ENCODE results near the gene ANKS1B.
"Not testable (repeated sequence)": the region's sequence is repeated elsewhere in the genome, so short reads cannot be mapped to it uniquely, and the experiment has no call there.

ANKS1B gene

GRCh38 chr12:99859126-99859525 lies 125.6 kb downstream of the ANKS1B start:
- ATAC-seq, result no peak

- ATAC-seq, result no peak
These were observed 132.1 kb downstream of the ANKS1B start for GRCh38 chr12:99852666-99853065.

- ATAC-seq, result no peak
These were observed 136.8 kb downstream of the ANKS1B start for GRCh38 chr12:99847936-99848335.

- no peak for ATAC-seq
These were observed 150.0 kb downstream of the ANKS1B start for GRCh38 chr12:99834710-99835109.

GRCh38 chr12:99833397-99833796 lies 151.3 kb downstream of the ANKS1B start:
- no peak for ATAC-seq

- no peak for ATAC-seq
These were observed 159.7 kb downstream of the ANKS1B start for GRCh38 chr12:99824900-99825542.

- ATAC-seq, result no peak
These were observed 162.5 kb downstream of the ANKS1B start for GRCh38 chr12:99822273-99822672.

GRCh38 chr12:99810718-99811593 lies 173.8 kb downstream of the ANKS1B start:
- ATAC-seq, result no peak

- ATAC-seq, result no peak
These were observed 174.8 kb downstream of the ANKS1B start for GRCh38 chr12:99809909-99810308.

- no peak for ATAC-seq
These were observed 178.4 kb downstream of the ANKS1B start for GRCh38 chr12:99806304-99806703.

- ATAC-seq, result no peak
These were observed 180.0 kb downstream of the ANKS1B start for GRCh38 chr12:99804715-99805114.

GRCh38 chr12:99800605-99801004 lies 184.1 kb downstream of the ANKS1B start:
- no peak for ATAC-seq

GRCh38 chr12:99797931-99798330 lies 186.8 kb downstream of the ANKS1B start:
- not testable (repeated sequence) for ATAC-seq

- no peak for ATAC-seq
These were observed 201.3 kb downstream of the ANKS1B start for GRCh38 chr12:99783421-99783820.

GRCh38 chr12:99772274-99772673 lies 212.5 kb downstream of the ANKS1B start:
- ATAC-seq, result no peak

- ATAC-seq, result no peak
These were observed 213.1 kb downstream of the ANKS1B start for GRCh38 chr12:99771659-99772058.

- ATAC-seq, result no peak
These were observed 215.2 kb downstream of the ANKS1B start for GRCh38 chr12:99769396-99769980.

- ATAC-seq, result no peak
These were observed 216.0 kb downstream of the ANKS1B start for GRCh38 chr12:99768758-99769157.

- no peak for ATAC-seq
These were observed 216.9 kb downstream of the ANKS1B start for GRCh38 chr12:99767809-99768208.

GRCh38 chr12:99766408-99766807 lies 218.3 kb downstream of the ANKS1B start:
- no peak for ATAC-seq

- ATAC-seq, result no peak
These were observed 219.1 kb downstream of the ANKS1B start for GRCh38 chr12:99765469-99766114.

GRCh38 chr12:99759444-99759843 lies 225.3 kb downstream of the ANKS1B start:
- no peak for ATAC-seq

- ATAC-seq, result no peak
These were observed 225.7 kb downstream of the ANKS1B start for GRCh38 chr12:99758997-99759396.

All from activated CD4-positive, CD25-positive, alpha-beta regulatory T cell treated with anti-CD3 and anti-CD28 coated beads, Interleukin-2, amount 50 U/mL, for 24 hours (primary cell).